ENCODE results near the gene FAAP20. TPM values are rescaled to one million over a fixed set of nuclear protein-coding genes. Genes with fewer than 3 reads are reported as not detected.

The FAAP20 gene
- total and polyA plus RNA-seq, 2 of the 8 experiments (the other 6 are each of a cell fraction or from before 2014, with no cell fraction given), result 58.4 to 99.8 TPM

- no peak for TF ChIP-seq HDAC2 (IDR thresholded peaks at IDR 0.05; ENCODE audit: borderline replicate concordance in 1 of 2, low read depth in 2 of 2, low read length in 2 of 2)
- TF ChIP-seq GABPA (IDR thresholded peaks at IDR 0.05; ENCODE audit: borderline replicate concordance, insufficient read depth, low read length), result no peak
- TF ChIP-seq CREB1 (IDR thresholded peaks at IDR 0.05), result no peak
These were observed 4.0 kb upstream of the FAAP20 start (continued) for GRCh38 chr1:2198571-2198970.

Data from H1 (cell line).